CD4-positive, alpha-beta T cell treated with Interferon gamma for 1 hour (primary cell): Measurements from ENCODE around the gene CA6.
"Not testable (repeated sequence)": the region's sequence is repeated elsewhere in the genome, so short reads cannot be mapped to it uniquely, and the experiment has no call there.

Experiments used
- DNase-seq: peaks from one replicate; pipeline ENCODE4 v3.0.0-alpha.2; 2020

The CA6 gene

DNA sequence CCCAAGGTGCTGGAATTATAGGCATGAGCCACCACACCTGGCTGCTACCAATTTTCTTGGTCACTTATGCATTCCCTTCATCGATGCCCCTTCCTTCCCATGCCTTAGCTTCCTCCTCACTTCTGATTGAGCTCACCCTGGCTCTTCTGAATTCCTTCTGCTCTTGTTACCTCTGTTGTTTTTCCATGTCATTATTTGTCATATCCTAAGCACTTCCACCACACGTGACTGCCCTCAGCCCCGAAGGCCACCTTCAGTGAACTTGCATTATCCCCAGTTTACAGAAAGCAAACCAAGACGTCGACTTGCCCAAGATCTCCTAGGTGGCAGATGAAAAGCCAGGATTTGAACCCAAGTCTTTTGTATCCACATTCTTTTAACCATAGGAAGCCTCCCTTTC, 30.7 kb downstream of the CA6 start:
- no peak for DNase-seq

DNA sequence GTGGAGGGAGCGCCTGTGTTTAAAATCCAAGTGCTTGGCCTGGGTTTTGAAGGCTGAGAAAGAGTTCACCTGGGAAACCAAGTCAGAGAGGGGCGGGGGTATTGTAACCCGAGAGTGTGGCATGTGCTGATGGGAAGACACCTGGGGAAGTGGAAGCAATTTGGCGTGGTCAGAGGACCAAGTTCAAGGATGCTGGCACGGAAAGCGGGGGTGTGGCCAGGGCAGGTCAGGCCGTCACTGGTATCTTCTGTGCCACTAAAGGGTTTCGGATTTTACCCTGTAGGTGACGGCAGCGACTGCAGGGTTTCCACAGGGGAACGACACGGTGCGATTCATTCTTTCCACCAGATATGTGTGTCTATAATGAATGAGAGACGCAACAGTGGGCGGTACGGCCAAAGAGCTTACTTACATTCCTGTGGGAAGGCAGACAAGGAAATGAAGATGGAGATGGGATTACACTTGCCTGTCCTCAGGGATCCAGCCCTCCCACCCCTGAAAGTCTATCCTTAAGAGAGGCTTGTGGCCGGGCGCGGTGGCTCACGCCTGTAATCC, 31.3 kb downstream of the CA6 start:
- DNase-seq = no peak

DNA sequence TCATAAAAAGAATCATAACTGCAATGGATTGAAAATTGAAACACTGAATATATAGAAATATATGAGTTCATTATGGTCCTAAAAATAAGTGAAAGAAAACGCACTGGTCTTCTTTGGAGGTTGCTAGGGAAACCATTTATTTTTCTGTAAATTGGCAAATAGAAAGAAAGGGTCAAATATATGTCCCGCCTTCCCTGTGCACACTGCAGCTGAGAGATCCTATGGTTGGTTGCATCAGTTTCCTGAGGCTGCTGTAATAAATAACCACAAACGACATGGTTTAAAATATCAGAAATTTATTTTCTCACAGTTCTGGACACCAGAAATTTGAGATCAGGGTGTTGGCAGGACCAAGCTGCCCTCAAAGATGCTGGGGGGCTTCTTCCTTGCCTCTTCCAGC, 35.0 kb downstream of the CA6 start:
- no peak for DNase-seq

DNA sequence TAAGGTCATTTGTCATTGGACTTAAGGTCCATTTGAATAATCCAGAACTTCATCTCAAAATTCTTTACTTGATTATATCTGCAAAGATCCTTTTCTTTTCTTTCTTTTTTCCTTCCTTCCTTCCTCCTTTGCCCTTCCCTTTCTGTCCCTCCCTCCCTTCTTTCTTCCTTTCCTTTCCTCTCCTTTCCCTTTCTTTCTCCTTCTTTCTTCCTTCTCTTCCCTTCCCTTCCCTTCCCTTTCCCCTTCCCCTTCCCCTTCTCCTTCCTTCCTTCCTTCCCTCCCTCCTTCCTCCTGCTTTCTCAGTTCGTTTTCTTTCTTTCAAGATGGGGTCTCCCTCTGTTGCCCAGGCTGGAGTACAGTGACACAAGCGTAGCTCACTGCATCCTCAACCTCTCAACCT, 35.5 kb downstream of the CA6 start:
- DNase-seq = no peak

DNA sequence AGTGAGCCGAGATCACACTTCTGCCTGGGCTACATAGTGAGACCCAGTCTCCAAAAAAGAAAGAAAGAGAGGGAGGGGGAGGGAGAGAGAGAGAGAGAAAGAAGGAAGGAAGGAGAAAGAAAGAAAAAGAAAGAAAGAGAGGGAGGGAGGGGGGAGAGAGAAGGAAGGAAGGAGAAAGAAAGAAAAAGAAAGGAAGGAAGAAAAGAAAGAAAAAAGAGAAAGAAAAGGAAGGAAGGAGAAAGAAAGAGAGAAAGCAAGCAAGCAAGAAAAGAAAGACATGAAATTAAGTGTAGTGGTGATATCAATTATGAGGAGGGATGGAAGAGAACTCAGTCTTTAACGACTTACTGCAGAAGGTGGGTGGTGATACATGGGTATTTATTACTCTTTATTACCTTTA, 38.5 kb downstream of the CA6 start:
- no peak for DNase-seq

DNA sequence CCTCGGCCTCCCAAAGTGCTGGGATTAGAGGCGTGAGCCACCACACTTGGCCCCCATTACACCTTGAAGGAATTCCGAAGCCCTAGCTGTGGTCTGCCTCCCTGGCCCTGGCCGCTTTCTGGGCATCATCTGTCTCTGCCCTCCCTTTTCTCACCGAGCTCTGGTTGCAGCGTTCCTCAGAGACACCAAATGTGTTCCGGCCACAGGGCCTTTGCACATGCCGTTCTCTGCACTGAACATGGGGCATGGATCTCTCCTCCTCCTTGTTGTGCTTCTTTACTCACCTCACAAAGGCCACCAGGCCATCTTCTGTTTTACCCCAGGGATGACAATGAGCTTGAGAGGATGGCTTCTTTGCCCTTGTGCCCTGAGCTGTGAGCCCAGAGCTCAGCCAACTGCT, 39.3 kb downstream of the CA6 start:
- DNase-seq = no peak

DNA sequence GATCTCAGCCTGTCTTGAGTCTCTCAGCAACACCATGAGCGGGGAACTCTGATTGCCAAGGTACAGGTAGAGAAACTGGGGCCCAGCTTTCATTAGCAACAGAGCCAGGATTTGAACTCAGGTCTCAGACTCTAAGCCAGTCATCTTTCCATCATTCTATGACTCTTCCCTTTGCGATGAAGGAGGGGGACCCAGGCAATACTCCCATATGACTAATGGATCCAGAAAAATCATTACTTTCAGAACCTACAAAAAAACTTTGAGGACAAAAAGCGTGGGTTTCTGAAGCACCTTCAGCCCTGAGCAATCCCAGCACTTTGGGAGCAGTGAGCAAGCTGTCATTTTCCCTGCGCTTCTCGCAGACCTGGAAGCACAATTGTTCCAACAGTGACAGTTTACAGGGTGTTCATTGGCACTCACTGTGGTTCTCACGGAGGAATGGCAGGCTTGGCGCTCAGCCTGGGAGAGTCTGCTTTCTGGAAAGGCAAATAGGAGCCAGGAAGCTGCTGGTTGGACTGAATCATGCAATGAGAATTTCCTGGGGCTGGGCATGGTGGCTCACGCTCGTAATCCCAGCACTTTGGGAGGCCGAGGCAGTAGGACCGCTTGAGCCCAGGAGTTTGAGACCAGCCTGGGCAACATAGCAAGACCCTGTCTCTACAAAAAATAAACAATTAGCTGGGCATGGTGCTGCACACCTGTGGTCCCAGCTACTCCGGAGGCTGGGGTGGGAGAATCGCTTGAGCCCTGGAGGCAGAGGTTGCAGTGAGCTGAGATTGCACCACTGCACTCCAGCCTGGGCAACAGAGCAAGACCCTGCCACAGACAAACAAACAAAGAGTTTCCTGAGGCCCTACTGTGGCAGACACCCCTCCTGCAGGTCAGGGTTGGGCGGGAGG, 40.5 kb downstream of the CA6 start:
- DNase-seq = no peak

DNA sequence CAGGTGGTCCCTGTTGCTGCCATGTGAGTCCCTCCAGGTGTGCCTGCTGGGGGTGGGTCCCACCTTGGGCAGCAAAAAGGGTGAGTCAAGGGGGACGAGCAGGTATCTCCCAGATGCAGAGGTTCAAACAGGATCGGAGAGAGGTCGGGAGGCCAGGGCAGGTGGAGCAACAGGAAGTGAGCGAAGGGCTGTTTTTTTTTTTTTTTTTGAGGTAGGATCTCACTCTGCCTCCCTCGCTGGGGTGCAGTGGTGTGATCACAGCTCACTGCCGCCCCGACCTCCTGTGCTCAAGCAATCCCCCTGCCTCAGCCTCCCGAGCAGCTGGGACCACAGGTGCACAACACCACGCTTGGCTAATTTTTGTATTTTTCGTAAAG, 41.1 kb downstream of the CA6 start:
- no peak for DNase-seq

DNA sequence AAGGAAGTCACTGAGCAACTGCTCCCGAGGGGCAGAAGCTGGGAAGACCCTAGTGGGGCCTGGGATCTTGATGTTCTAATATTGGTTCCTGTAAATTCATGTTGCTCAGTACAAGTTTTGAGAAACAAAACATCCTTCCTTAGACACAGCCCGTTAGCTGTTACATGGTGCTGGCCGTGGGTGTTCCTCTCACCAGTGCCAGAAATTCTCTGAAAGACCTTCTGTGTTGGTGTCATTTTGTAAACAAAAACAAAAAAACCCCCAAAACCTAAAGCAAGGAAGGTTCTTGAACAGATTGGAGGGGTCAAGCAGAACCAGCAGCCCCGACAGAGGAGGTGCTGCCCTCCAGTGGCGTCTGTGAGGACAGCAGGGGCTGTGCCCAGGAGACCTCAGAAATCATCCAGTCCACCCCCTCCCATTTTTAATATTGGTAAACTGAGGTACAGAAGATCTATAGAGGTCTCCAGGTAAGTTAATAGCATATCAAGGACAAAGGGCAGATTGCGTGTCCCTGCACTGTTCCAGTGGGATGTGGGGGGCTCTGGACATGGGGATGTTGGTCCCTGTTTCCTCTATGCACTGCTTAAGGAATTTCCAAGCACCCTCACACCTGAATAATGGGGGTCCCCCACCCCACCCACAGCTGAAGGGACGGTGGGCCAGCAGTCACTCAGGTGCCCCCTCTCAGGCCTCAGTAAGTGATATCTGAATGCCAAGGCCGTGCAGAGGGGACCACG, 42.4 kb downstream of the CA6 start:
- DNase-seq = peak; percentile 53

DNA sequence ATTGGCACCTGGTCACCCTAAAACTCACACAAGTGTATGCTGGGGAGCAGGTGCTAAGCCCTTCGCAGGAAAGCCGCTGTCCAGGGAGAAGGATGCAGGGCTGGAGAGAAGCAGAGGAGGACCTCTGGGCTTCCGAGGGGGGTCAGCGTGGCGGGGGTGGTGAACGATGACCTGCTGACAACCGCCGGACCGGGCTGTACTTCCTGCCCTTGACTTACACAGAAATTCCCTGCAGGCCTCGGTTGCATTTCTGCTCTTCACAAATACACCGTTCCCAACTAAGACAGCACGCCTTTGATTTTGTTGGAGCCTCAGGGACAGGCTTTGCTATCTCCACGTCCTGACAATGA, 42.9 kb downstream of the CA6 start:
- no peak for DNase-seq

DNA sequence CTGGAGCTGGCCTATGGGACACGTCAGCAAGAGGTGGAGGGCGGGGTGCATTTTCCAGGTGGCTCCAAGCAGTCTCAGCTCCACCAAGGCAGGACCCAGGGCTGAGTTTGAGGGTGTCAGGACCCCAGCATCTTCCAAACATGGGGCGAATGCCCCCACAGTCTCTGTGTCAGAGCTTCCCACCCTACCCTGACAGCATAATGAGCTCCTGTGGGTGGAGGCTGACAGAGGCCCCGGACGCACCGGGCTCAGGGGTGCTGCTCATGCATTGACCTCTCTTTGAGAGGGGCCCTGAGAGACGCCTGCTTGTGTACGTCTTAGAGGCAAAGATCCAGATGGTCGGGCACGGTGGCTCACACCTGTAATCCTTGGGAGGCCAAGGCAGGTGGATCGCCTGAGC, 43.4 kb downstream of the CA6 start:
- DNase-seq = no peak

DNA sequence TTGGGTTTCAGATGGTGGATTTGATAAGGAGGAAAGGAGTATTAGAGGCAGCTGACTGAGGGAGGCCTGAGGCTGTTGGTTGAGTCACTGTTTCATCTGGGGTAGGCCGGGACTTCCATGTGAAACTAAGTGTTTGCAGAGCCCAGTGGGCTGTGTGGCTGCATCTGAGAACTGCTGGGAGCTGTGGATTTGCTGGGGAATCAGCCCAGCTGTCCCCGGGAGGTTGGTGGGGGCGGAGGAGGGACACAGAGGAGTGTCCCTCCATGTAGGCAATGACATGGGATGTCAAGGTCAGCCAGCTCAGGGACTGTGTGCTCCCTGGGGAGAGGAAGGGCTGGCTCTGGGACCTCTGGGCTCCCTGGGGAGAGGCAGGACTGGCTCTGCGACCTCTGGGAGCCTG, 44.2 kb downstream of the CA6 start:
- DNase-seq = no peak

DNA sequence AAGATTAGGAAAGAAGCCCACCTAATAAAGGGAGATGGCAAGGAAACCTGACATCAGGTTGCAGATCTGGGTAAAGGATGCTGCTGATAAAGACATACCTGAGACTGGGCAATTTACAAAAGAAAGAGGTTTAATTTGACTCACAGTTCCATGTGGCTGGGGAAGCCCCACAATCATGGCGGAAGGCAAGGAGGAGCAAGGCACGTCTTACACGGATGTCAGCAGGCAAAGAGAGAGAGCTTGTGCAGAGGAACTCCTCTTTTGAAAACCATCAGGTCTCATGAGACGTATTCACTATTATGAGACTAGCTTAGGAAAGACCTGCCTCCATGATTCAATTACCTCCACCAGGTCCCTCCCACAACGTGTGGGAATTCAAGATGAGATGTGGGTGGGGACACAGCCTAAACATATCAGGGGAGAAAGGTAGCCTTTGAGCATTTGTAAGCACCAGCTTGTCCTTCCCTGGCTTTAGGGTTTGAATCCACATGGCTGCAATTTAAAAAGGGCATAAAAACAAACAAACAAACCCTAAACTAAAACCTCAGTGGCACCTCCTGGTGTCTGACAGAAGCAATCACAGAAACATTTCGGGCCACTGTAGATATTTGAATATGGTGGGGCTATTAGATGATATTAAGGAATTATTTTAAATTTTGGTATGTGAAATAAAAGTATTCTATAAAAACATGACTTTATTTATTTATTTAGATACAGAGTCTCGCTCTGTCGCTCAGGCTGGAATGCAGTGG, 47.4 kb downstream of the CA6 start:
- DNase-seq = no peak

DNA sequence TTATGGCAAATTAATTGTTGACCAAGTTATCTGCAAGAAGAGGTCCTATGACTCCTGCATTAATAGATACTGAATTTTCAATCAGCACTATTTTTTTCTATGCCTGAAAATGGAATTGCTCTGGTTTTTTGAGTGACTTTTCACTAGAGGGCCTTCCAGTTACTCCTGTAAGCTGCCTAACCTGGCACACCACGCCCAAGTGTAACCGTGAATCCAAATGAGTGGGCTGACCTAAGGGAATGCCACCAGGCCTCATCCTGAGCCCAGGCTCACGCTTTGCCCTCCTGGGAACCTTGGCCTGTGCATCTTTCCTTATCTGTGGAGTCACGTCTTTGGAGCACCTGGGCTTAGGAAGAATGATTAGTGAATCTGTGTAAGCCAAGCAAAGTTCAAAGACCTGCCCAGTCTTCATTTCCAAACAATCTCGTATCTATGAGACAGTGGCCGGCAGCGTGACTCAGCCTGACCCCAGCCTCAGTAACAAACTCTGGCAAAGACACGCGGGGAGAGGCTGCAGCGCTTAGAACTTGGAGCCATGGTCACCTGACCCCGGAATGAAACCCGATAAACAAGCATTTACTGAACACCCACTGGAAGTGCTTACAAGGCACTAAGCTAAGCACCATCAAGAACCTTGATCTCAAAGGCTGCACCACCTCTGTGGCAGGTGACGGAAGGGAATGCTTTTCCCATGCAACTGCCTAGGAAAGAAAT, 48.5 kb downstream of the CA6 start:
- not testable (repeated sequence) for DNase-seq

DNA sequence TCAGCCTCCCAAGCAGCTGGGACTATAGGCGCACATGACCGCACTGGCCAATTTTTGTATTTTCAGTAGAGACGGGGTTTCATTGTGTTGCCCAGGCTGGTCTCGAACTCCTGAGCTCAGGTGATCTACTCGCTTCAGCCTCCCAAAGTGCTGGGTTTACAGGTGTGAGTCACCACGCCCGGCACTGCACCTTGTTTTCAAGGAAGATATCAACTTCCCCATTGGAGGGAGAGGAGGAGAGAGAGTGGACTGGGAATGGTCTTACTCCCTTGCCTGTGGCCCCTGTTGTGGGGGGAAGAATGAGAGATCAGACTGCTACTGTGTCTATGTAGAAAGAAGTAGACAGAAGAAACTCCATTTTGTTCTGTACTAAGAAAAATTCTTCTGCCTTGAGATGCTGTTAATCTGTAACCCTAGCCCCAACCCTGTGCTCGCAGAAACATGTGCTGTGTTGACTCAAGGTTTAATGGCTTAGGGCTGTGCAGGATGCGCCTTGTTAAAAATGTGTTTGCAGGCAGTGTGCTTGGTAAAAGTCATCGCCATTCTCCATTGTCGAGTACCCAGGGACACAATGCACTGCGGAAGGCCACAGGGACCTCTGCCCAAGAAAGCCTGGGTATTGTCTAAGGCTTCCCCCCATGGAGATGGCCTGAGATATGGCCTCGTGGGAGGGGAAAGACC, 56.0 kb downstream of the CA6 start:
- DNase-seq = not testable (repeated sequence)

DNA sequence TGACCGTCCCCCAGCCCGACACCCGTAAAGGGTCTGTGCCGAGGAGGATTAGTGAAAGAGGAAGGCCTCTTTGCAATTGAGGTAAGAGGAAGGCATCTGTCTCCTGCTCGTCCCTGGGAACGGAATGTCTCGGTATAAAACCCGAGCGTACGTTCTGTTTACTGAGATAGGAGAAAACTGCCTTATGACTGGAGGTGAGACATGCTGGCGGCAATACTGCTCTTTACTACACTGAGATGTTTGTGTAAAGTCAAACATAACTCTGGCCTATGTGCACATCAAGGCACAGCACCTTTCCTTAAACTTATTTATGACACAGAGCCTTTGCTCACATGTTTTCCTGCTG, 56.5 kb downstream of the CA6 start:
- not testable (repeated sequence) for DNase-seq

DNA sequence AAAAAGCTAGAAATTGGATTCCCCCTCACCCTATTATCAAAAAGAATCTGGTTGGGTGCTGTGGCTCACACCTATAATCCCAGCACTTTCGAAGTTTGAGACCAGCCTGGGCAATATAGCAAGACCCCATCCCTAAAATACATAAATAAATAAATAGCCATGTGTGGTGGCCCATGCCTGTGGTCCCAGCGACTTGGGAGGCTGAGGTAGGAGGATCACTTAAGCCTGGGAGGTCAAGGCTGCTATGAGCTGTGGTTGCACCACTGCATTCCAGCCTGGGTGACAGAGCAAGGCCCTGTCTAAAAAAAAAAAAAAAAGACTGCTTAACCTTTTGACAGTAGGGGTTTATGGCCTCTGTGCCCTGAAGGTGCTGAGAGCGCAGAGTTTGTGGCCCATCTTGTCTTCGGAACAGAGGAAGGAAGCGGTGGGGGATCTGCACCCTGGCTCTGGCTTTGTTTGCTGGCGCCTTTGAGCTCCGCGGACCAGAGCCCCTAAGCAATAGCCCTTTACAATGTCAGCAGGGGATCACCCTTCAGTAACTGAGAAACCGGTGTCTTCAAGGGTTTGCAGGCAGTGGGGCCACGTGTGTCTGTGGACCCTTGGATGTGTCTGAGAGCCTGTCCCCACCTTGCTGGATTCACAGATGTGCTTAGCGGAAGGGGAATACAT, 58.5 kb downstream of the CA6 start:
- DNase-seq = no peak

DNA sequence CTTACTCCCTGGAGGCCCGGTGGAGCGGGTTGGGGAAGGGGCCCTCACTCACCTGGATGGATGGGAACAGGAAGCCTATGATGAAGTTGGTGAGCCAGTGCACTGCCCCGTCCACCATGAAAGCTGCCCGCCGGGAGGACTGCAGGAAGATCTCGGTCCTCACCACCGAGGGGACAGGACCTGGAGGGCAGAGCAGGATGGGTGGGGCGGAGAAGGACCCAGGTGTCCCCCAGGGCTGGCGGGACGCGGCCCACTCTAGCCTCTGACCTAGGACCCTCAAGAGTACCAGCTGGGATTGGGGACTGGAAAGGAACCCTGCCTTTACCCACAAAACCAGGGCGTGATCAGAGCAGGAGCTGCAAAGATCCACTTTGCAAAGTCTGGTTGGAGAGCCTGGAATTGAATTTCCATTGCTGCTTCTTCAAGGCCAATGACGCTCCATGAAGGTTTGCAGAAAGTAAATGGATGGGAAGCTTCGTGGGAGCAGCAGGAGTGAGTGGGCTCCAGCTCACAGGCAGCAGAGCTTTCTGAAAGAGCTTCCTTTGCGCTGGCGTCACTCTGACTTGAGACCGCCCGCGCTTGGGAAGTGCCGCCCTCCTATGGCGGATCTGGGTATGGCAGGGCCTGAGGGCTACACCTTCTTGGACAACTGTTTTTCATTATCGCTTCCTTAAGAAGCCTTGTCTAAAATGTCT, 59.2 kb downstream of the CA6 start:
- peak; percentile 68 for DNase-seq

DNA sequence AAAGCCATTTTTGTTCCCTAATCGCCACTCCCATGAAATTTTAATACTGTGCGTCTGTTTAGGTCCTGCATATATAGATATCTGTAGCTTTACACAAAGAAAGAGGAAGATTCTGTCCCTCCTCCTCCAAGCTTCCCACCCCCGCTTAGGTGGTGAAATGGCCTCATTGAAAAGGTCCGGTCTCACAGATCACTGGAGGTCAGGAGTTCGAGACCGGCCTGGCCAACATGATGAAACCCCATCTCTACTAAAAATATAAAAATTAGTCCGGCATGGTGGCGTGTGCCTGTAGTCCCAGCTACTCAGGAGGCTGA, 59.7 kb downstream of the CA6 start:
- no peak for DNase-seq

DNA sequence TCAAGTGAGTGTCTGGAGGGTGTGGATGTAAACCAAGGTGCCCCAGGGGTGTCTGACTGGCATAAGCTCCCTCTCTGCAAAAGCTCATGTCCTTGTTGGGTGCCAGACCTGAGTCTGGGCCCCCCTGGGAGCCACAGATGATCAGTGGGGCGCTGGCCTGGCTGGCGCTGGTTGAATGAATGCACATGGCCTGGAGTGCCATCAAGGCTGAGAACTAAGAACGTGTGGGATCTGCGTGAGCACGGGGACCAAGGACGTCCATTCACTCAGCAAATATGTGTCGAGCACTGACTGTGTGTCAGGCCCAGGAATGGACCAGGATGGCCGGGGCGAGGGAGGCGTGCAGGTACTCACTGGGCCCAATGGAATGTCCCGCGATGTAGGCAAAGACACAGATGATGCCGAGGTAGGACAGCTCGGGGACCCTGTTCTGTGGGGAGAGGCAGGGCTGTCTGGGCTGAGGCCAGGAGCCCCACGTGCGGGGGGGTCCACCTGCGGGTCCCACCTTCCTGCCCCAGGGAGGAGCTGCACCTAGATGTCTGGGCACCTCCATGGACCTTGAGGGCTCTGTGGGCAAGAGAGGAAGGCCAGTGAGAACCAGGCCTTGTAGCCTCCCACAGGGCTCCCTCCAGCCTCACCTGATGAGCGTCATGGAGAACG, 61.4 kb downstream of the CA6 start:
- DNase-seq = no peak

DNA sequence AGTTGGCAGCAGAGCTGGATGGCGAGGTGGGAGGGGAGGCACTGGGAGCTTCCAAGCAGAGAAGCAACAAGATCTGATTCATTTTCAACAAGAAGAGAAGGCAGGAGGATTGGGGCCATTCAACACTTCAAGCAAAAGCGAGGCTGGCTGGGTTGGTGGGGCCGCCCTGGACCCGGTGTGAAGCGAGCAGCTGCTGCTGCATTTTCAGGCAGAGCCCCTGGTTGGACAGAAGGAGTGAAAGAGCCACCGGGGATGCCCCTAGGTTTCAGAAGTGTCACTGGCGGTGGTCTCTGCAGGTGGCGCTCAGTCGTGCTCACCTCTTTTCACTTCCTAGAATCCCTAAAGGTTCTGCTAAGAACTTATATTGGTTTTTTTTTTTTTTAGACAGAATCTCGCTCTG, 62.6 kb downstream of the CA6 start:
- peak; percentile 11 for DNase-seq
